HepG2 (cell line): Measurements from ENCODE around the gene SNAP47. TPM values are rescaled to one million over a fixed set of nuclear protein-coding genes. Genes with fewer than 3 reads are reported as not detected.
A peak's percentile ranks its signal among the peaks of the same experiment; 100 is the strongest.

Experiments used
- ARID5B ChIP-seq: IDR thresholded peaks from 2 replicates; pipeline ENCODE4 v1.4.0; 2020; ENCODE audit warnings: mild to moderate bottlenecking, missing genetic modification reagents
- CCAR2 ChIP-seq: fragments of 200-400 bp; formaldehyde crosslinking; optimal IDR thresholded peaks from 2 replicates; pipeline ENCODE3; 2018; ENCODE audit warnings: low read depth, mild to moderate bottlenecking, low read length, moderate library complexity
- POLR2A ChIP-seq, 2 experiments: IDR thresholded peaks; 2 replicates each; pipeline ENCODE4 v1.6.1; 2011; ENCODE audit warnings: low read depth in 2 of 2, low read length in 2 of 2, mild to moderate bottlenecking in 1 of 2, moderate library complexity in 1 of 2; ENCODE audit not compliant: insufficient read depth in 1 of 2
- SP140L ChIP-seq: sonication (generic); formaldehyde crosslinking; IDR thresholded peaks from 2 replicates; pipeline ENCODE4 v1.4.0; 2020; ENCODE audit warnings: missing genetic modification reagents, borderline replicate concordance
- TP53 ChIP-seq: sonication (generic); formaldehyde crosslinking; conservative IDR thresholded peaks from 2 replicates; pipeline ENCODE4 v1.4.0; 2020; ENCODE audit warnings: missing genetic modification reagents
- TSC22D2 ChIP-seq: sonication (generic); formaldehyde crosslinking; IDR thresholded peaks from 2 replicates; pipeline ENCODE4 v1.5.1; 2020; ENCODE audit warnings: missing genetic modification reagents, mild to moderate bottlenecking, borderline replicate concordance
- ZBTB40 ChIP-seq, 2 experiments: fragments of 450-650 bp in 1 of 2; sonication (generic) in 1 of 2; formaldehyde crosslinking in 1 of 2; IDR thresholded peaks; 2 replicates each; pipeline versions ENCODE4 v1.6.1 to v1.8.0; 2016 to 2022; ENCODE audit warnings: antibody characterized with exemption in 1 of 2, mild to moderate bottlenecking in 1 of 2, missing genetic modification reagents in 1 of 2
- ZFY ChIP-seq: sonication (generic); formaldehyde crosslinking; IDR thresholded peaks from 2 replicates; pipeline ENCODE4 v1.4.0; 2020; ENCODE audit warnings: missing genetic modification reagents
- ZNF101 ChIP-seq: sonication (generic); formaldehyde crosslinking; IDR thresholded peaks from 2 replicates; pipeline ENCODE4 v1.4.0; 2020; ENCODE audit warnings: mild to moderate bottlenecking, low read depth, missing genetic modification reagents, borderline replicate concordance
- ZNF230 ChIP-seq: sonication (generic); formaldehyde crosslinking; IDR thresholded peaks from 2 replicates; pipeline ENCODE4 v1.4.0; 2020; ENCODE audit warnings: mild to moderate bottlenecking, missing genetic modification reagents
- ZNF501 ChIP-seq: sonication (generic); formaldehyde crosslinking; IDR thresholded peaks from 2 replicates; pipeline ENCODE4 v1.5.1; 2020; ENCODE audit warnings: mild to moderate bottlenecking, moderate library complexity, missing genetic modification reagents
- ZNF550 ChIP-seq: sonication (generic); formaldehyde crosslinking; IDR thresholded peaks from 2 replicates; pipeline ENCODE4 v1.4.0; 2020; ENCODE audit warnings: mild to moderate bottlenecking, missing genetic modification reagents, borderline replicate concordance
- ZNF639 ChIP-seq: conservative IDR thresholded peaks from 2 replicates; pipeline ENCODE4 v1.6.1; 2018; ENCODE audit warnings: missing genetic modification reagents
- ZNF709 ChIP-seq: sonication (generic); formaldehyde crosslinking; IDR thresholded peaks from 2 replicates; pipeline ENCODE4 v1.5.0; 2020; ENCODE audit warnings: mild to moderate bottlenecking, missing genetic modification reagents
- polyA plus RNA-seq, 8 experiments: library from polyadenylated mRNA; depleted of rRNA in 3 of 8; stranded (reverse) in 7 of 8; unstranded in 1 of 8; fragments of >200 nt; fragmentation: Illumina TruSeq in 4 of 8; extraction: Trizol in 4 of 8; gene quantifications; 2 replicates each; pipeline versions ENCODE4 v1.2.1 to v1.2.3, GENCODE V29; 2011 to 2016; ENCODE audit warnings: low read depth in 4 of 8, missing spikeins in 1 of 8, mixed read lengths in 1 of 8; ENCODE audit not compliant: insufficient read depth in 1 of 8
- total RNA-seq, 5 experiments: library from RNA; depleted of rRNA; stranded (reverse); fragments of >200 nt; fragmentation: Illumina TruSeq; extraction: Trizol; gene quantifications; 2 replicates each; pipeline ENCODE4 v1.2.3, GENCODE V29; 2016; ENCODE audit warnings: low read depth in 1 of 5

The SNAP47 gene
- total and polyA plus RNA-seq, 2 of the 13 experiments (the other 11 are each of a cell fraction or from before 2014, with no cell fraction given) = 13.6 to 25.1 TPM

- TF ChIP-seq ZNF230 (no peak), ZNF501 (CRISPR knock-in tag) (peak; percentile 56; the same call in 1 of the 2 replicates), POLR2A (IDR thresholded peaks at IDR 0.05; ENCODE audit: insufficient read depth in 1 of 2, low read depth in 2 of 2, low read length in 2 of 2) (no peak), ZFY (CRISPR knock-in tag) (0 out of 2 replicates have a peak, but pooled peaks have one; percentile 38), CCAR2 (no peak), ZNF709 (CRISPR knock-in tag) (0 out of 2 replicates have a peak, but pooled peaks have one; percentile 29), ZNF101 (CRISPR knock-in tag) (no peak), ARID5B (CRISPR knock-in tag) (no peak), SP140L (no peak), ZBTB40 (IDR thresholded peaks at IDR 0.05) (no peak), ZBTB40 (CRISPR knock-in tag; IDR thresholded peaks at IDR 0.05) (no peak), TP53 (CRISPR knock-in tag) (no peak), TSC22D2 (CRISPR knock-in tag) (no peak), ZNF639 (CRISPR knock-in tag) (no peak), ZNF550 (CRISPR knock-in tag) (no peak)
Observed at GRCh38 chr1:227729144-227729880, 5.9 kb upstream of the SNAP47 start (continued).
